Uterus (tissue), 2 donors: ENCODE measurements around the gene PM20D1.

Experiments
- CTCF ChIP-seq, 4 experiments: fragments of 200-600 bp in 2 of 4; fragments of 450-650 bp in 2 of 4; sonication (generic) in 2 of 4; IDR thresholded peaks; one replicate each; pipeline ENCODE4 v1.5.1; 2016 to 2019; ENCODE audit warnings: antibody characterized with exemption in 4 of 4, mild to moderate bottlenecking in 2 of 4, moderate library complexity in 1 of 4
- POLR2A ChIP-seq, 2 donors: fragments of 450-650 bp; IDR thresholded peaks; one replicate each; pipeline ENCODE4 v1.6.1; 2016; ENCODE audit warnings: antibody characterized with exemption in 2 of 2, mild to moderate bottlenecking in 1 of 2, moderate library complexity in 1 of 2

GRCh38 chr1:205798577-205798976 lies 51.4 kb downstream of the PM20D1 start:
- TF ChIP-seq CTCF (IDR thresholded peaks at IDR 0.05) = no peak
- no peak for TF ChIP-seq POLR2A (IDR thresholded peaks at IDR 0.05)
